ENCODE results near the gene CSMD2.

CSMD2 gene

DNA sequence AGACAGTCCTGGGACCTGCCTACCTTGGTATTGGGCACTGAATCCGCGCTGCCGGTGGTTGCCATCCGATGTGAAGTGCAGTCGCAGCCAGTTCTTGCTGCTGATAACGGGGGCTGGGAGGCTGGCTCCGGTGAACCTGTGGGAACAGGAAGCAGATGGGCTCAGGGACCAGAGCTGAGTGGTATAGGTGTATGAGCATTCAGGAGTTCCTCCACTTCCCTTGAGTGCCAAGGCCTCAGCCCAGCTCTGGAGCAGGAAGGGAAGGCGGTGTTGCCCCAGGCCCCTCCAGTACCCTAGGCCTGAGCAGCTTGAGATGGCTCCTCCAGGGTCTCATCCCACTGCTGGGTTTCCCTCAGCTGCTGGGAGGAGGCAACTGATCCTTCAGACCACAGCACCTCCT lies 318.2 kb downstream of the CSMD2 start:
- Mint-ChIP-seq H3K4me3 (no peak overlapping the region), H3K4me1 (no peaks in the 10 kb centered on the region), H3K36me3 (no peaks in the 10 kb centered on the region), H3K27ac (no peak overlapping the region), H3K27me3 (peaks cover 3% of the 10 kb centered on the region), H3K9me3 (no peaks in the 10 kb centered on the region)
- ATAC-seq (ENCODE audit: low read depth) (no peak), DNase-seq (ENCODE audit: low spot score in 2 of 2) (no peak)

- Mint-ChIP-seq H3K9me3 (no peaks in the 10 kb centered on the region), H3K4me3 (no peak overlapping the region), H3K36me3 (no peaks in the 10 kb centered on the region), H3K4me1 (no peaks in the 10 kb centered on the region), H3K27me3 (peaks cover 4% of the 10 kb centered on the region), H3K27ac (no peak overlapping the region)
- ATAC-seq (ENCODE audit: low read depth) = no peak
- no peak for DNase-seq (ENCODE audit: low spot score in 2 of 2)
Measured at GRCh38 chr1:33844166-33844565, 320.9 kb downstream of the CSMD2 start.

DNA sequence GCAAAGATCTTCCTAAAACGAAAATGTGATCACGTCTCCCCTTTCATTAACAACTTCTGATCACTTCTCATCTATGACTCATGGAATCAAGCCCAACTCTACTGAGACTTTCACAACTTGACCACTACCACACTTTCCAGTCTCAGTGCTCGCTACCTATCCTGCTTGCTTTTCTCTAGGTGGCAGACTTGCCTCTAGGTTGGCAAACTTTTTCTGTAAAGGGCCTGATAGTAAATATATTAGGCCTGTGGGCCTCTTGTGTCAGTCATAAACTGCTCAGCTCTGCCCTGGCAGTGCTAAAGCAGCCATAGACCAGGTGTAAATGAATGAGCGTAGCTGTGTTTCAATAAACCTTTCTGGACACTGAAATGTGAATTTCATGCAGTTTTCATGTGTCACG lies 322.7 kb downstream of the CSMD2 start:
- Mint-ChIP-seq H3K9me3 (no peaks in the 10 kb centered on the region), H3K4me1 (peaks cover 2% of the 10 kb centered on the region), H3K4me3 (no peak overlapping the region), H3K27me3 (peaks cover 5% of the 10 kb centered on the region), H3K27ac (no peak overlapping the region), H3K36me3 (no peaks in the 10 kb centered on the region)
- DNase-seq (ENCODE audit: low spot score in 2 of 2) (no peak), ATAC-seq (ENCODE audit: low read depth) (no peak)

DNA sequence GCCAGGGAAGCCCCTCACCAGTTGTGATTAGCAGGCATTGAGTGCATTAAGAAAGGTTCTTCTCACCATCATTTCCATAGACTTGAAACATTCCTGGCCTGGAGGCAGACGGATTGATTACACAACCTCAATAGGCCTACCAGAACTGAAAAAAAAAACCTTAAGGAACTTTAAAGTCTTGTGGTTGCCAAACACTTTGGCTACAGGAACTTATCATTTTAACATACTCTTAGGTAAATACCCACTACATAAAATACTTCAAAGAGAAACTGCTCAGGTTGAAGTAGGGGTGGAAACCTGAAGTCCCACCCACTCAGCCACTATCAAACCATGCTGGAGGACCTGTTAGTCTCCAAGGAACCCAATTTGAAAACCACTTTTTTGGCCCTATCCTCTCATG lies 323.5 kb downstream of the CSMD2 start:
- Mint-ChIP-seq H3K27ac (no peak overlapping the region), H3K4me1 (peaks cover 2% of the 10 kb centered on the region), H3K36me3 (no peaks in the 10 kb centered on the region), H3K27me3 (peaks cover 5% of the 10 kb centered on the region), H3K4me3 (no peak overlapping the region), H3K9me3 (no peaks in the 10 kb centered on the region)
- DNase-seq (ENCODE audit: low spot score in 2 of 2) = no peak
- ATAC-seq (ENCODE audit: low read depth) = no peak

DNA sequence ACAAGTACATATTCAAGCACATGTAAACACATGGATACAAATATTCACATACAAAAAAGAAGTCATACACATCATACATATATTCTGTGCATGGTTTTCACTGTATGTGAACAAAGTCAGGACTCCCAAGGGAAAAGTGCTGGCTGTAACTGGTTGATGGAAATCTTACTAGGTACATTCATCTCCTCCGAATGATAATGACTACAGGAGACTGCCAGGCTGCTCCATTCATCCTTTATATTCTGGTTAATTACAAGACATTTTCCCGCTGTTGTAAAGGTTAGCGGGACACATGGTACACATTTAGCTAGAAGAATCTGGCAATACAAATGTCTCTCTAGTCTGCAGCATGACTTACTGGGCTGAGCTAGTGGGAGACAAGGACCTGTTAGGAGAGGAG lies 327.4 kb downstream of the CSMD2 start:
- DNase-seq (ENCODE audit: low spot score in 2 of 2) (no peak), ATAC-seq (ENCODE audit: low read depth) (no peak)
- H3K4me1 Mint-ChIP-seq = peaks cover 2% of the 10 kb centered on the region
- H3K27ac Mint-ChIP-seq = no peak overlapping the region
- no peaks in the 10 kb centered on the region for H3K36me3 Mint-ChIP-seq
- H3K9me3 Mint-ChIP-seq = no peaks in the 10 kb centered on the region
- H3K27me3 Mint-ChIP-seq = peaks cover 5% of the 10 kb centered on the region
- H3K4me3 Mint-ChIP-seq = no peak overlapping the region

DNA sequence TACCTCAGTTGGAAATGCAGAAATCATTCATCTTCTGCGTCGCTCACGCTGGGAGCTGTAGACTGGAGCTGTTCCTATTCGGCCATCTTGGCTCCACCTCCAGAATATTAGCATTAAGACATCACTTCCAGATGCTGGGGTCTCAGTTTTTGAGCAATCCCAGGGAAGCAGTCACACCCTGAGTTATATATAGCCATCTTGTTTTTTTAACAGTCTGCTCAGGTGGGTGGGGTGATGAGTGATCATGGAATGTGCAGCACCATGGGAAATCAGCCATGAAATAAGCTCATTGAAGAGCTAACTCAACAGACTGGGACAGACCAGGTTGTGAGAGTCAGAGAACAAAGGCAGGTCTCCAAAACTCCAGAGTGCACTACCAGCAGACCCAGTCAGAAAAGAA lies 328.1 kb downstream of the CSMD2 start:
- ATAC-seq (ENCODE audit: low read depth) = no peak
- Mint-ChIP-seq H3K9me3 (no peaks in the 10 kb centered on the region), H3K27me3 (peaks cover 5% of the 10 kb centered on the region), H3K36me3 (no peaks in the 10 kb centered on the region), H3K27ac (no peak overlapping the region), H3K4me1 (peaks cover 2% of the 10 kb centered on the region), H3K4me3 (no peak overlapping the region)
- DNase-seq (ENCODE audit: low spot score in 2 of 2) = no peak

DNA sequence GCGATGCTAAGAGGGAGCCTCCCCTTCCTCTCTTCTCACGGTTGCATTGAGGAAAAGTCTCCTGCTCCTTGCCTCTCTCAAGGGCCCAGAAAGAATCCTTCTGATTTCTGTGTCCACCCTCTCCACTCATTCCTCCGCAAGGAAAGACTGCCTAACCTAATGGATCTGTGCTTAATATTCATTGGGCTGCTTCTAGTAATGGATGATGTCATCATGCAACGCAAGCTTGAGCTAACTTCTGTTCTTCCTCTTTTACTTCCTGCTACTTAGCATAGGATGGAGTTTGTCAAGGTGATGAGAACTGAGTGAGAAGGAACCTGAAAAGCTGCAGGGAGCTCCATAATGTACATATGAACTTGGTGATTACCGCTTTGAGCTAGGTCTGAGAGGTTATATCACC lies 336.4 kb downstream of the CSMD2 start:
- no peak for ATAC-seq (ENCODE audit: low read depth)
- H3K4me1 Mint-ChIP-seq = no peaks in the 10 kb centered on the region
- peak in 1 of 2 donors; percentile 2 for DNase-seq (ENCODE audit: low spot score in 2 of 2)
- peaks cover 14% of the 10 kb centered on the region for H3K27me3 Mint-ChIP-seq
- H3K36me3 Mint-ChIP-seq = no peaks in the 10 kb centered on the region
- no peak overlapping the region for H3K27ac Mint-ChIP-seq
- H3K4me3 Mint-ChIP-seq = no peak overlapping the region
- peaks cover 2% of the 10 kb centered on the region for H3K9me3 Mint-ChIP-seq

GRCh38 chr1:33828059-33828458 lies 337.0 kb downstream of the CSMD2 start:
- Mint-ChIP-seq H3K4me3 (no peak overlapping the region), H3K27ac (no peak overlapping the region), H3K4me1 (no peaks in the 10 kb centered on the region), H3K36me3 (no peaks in the 10 kb centered on the region), H3K27me3 (peaks cover 14% of the 10 kb centered on the region), H3K9me3 (peaks cover 2% of the 10 kb centered on the region)
- ATAC-seq (ENCODE audit: low read depth) (no peak), DNase-seq (ENCODE audit: low spot score in 2 of 2) (no peak)

GRCh38 chr1:33826711-33827110 lies 338.3 kb downstream of the CSMD2 start:
- no peak overlapping the region for H3K27ac Mint-ChIP-seq
- no peaks in the 10 kb centered on the region for H3K4me1 Mint-ChIP-seq
- H3K9me3 Mint-ChIP-seq = peaks cover 2% of the 10 kb centered on the region
- DNase-seq (ENCODE audit: low spot score in 2 of 2) = no peak
- peaks cover 19% of the 10 kb centered on the region for H3K27me3 Mint-ChIP-seq
- no peaks in the 10 kb centered on the region for H3K36me3 Mint-ChIP-seq
- no peak for ATAC-seq (ENCODE audit: low read depth)
- H3K4me3 Mint-ChIP-seq = no peak overlapping the region

DNA sequence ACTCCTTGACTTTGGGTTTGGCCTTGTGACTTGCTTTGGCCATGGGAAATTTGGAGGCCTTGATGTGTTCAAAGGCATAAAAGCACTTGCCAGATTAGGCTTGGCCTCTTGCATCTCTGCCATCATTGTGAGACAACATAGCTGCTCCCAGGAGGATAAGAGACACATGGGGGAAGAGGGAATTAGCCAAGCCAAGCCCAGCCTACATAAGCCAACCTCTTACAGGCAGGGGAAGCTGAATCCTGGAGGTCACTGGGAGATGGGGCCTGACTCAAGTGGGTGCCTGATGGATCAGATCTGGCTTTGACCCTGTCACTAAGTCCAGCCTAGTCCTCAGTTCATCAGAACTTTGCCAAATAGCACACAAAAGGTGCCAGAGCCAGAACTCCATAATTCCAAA lies 338.7 kb downstream of the CSMD2 start:
- peaks cover 2% of the 10 kb centered on the region for H3K9me3 Mint-ChIP-seq
- H3K27me3 Mint-ChIP-seq = peaks cover 21% of the 10 kb centered on the region
- no peak for ATAC-seq (ENCODE audit: low read depth)

DNA sequence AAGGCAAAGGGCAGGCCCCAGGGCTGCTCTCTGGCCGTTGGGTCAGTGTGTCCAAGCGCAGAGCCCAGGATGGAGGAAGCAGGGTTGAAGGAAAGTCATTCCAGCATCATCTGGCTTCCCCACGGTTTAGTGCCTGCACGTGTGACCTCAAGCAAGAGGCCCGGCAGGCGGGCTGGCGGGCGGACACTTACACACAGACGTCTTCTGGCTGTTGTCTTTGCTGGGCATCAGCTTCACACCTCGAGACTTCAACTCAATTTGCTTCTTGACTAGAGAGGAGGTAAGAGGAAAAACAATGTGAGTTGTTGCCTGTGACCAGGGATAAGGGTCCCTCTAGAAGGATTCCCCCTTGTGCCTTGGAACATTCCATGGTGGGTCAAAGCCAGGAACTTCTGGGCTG lies 339.5 kb downstream of the CSMD2 start:
- H3K4me1 Mint-ChIP-seq = no peaks in the 10 kb centered on the region
- DNase-seq (ENCODE audit: low spot score in 2 of 2) = no peak
- H3K36me3 Mint-ChIP-seq = no peaks in the 10 kb centered on the region

More for the DNA sequence above, 338.7 kb downstream of the CSMD2 start:
- no peak overlapping the region for H3K27ac Mint-ChIP-seq
- no peaks in the 10 kb centered on the region for H3K4me1 Mint-ChIP-seq
- H3K4me3 Mint-ChIP-seq = no peak overlapping the region
- no peak for DNase-seq (ENCODE audit: low spot score in 2 of 2)
- no peaks in the 10 kb centered on the region for H3K36me3 Mint-ChIP-seq

GRCh38 chr1:33824971-33825370 lies 340.1 kb downstream of the CSMD2 start:
- no peaks in the 10 kb centered on the region for H3K9me3 Mint-ChIP-seq
- peaks cover 21% of the 10 kb centered on the region for H3K27me3 Mint-ChIP-seq
- H3K27ac Mint-ChIP-seq = no peak overlapping the region
- no peaks in the 10 kb centered on the region for H3K36me3 Mint-ChIP-seq
- DNase-seq (ENCODE audit: low spot score in 2 of 2) (no peak), ATAC-seq (ENCODE audit: low read depth) (no peak)
- H3K4me1 Mint-ChIP-seq = no peaks in the 10 kb centered on the region
- no peak overlapping the region for H3K4me3 Mint-ChIP-seq

More for the DNA sequence above, 339.5 kb downstream of the CSMD2 start:
- H3K27ac Mint-ChIP-seq = no peak overlapping the region
- peaks cover 21% of the 10 kb centered on the region for H3K27me3 Mint-ChIP-seq
- H3K4me3 Mint-ChIP-seq = no peak overlapping the region
- H3K9me3 Mint-ChIP-seq = no peaks in the 10 kb centered on the region
- no peak for ATAC-seq (ENCODE audit: low read depth)

GRCh38 chr1:33824321-33824720 lies 340.7 kb downstream of the CSMD2 start:
- ATAC-seq (ENCODE audit: low read depth) (no peak), DNase-seq (ENCODE audit: low spot score in 2 of 2) (no peak)
- Mint-ChIP-seq H3K27me3 (peaks cover 21% of the 10 kb centered on the region), H3K36me3 (no peaks in the 10 kb centered on the region), H3K4me1 (no peaks in the 10 kb centered on the region), H3K4me3 (no peak overlapping the region), H3K9me3 (no peaks in the 10 kb centered on the region), H3K27ac (no peak overlapping the region)

GRCh38 chr1:33823830-33824229 lies 341.2 kb downstream of the CSMD2 start:
- no peaks in the 10 kb centered on the region for H3K9me3 Mint-ChIP-seq
- no peaks in the 10 kb centered on the region for H3K36me3 Mint-ChIP-seq
- no peak overlapping the region for H3K27ac Mint-ChIP-seq
- no peaks in the 10 kb centered on the region for H3K4me1 Mint-ChIP-seq
- H3K4me3 Mint-ChIP-seq = no peak overlapping the region
- DNase-seq (ENCODE audit: low spot score in 2 of 2) (no peak), ATAC-seq (ENCODE audit: low read depth) (no peak)
- H3K27me3 Mint-ChIP-seq = peaks cover 20% of the 10 kb centered on the region

- H3K4me3 Mint-ChIP-seq = no peak overlapping the region
- no peaks in the 10 kb centered on the region for H3K4me1 Mint-ChIP-seq
- peaks cover 20% of the 10 kb centered on the region for H3K27me3 Mint-ChIP-seq
Measured at GRCh38 chr1:33823401-33823800, 341.6 kb downstream of the CSMD2 start.

DNA sequence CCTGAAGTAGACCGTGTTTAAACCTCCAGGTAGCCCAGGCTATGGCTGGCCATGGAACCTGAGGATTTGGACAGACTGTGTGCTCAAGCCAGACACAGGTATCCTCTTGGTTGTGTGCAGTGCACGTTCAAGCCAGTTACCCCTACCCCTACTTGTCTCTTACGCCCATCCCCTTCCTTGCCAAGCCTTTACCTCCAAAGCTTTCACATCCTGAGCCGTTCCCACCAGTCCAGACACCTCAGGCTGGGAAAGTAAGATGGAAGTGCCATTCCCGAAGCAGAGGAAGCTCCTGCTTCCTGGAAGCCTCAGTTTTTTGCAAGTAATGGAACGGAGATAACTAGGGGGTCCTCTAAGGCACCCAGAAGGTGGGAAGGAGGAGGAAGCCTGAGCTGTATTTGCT lies 342.6 kb downstream of the CSMD2 start:
- ATAC-seq (ENCODE audit: low read depth) = no peak
- no peaks in the 10 kb centered on the region for H3K9me3 Mint-ChIP-seq
- peaks cover 20% of the 10 kb centered on the region for H3K27me3 Mint-ChIP-seq
- H3K36me3 Mint-ChIP-seq = no peaks in the 10 kb centered on the region
- DNase-seq (ENCODE audit: low spot score in 2 of 2) = no peak
- H3K4me3 Mint-ChIP-seq = no peak overlapping the region
- no peaks in the 10 kb centered on the region for H3K4me1 Mint-ChIP-seq
- H3K27ac Mint-ChIP-seq = no peak overlapping the region

More at GRCh38 chr1:33823401-33823800, 341.6 kb downstream of the CSMD2 start:
- no peak for DNase-seq (ENCODE audit: low spot score in 2 of 2)
- no peaks in the 10 kb centered on the region for H3K36me3 Mint-ChIP-seq
- H3K9me3 Mint-ChIP-seq = no peaks in the 10 kb centered on the region
- ATAC-seq (ENCODE audit: low read depth) = no peak
- H3K27ac Mint-ChIP-seq = no peak overlapping the region

Measured in memory B cell (primary cell).